Fibroblast of skin of abdomen (primary cell): Measurements from ENCODE around the gene RCBTB2.

Experiments used
- DNase-seq: peaks from one replicate; pipeline ENCODE4 v3.0.0-alpha.2; 2013

Gene RCBTB2

GRCh38 chr13:48448285-48448958 is 84.5 kb downstream of the RCBTB2 start:
- DNase-seq = no peak

DNA sequence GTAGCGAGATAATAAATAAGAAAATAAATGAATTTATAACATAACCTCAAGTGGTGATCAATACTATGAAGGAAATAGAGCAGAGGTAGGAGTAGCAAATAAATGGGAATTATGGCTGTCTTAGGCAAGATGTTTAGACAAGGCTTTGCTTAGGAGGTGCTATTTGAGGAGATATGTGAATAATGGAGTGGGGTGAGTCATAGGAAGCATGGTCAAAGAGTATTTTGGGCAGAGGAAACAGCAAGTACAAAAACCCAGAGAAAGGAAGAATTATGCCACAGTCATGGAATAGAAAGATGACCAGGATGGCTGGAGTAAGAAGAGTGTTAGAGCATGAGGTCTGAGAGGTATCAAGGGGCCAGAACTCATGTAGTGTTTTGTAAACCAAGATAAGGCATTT is 86.4 kb downstream of the RCBTB2 start:
- DNase-seq = peak; percentile 54

GRCh38 chr13:48443442-48444208 is 89.3 kb downstream of the RCBTB2 start:
- no peak for DNase-seq
